NCI-H2081 (cell line): ENCODE measurements around the gene GLCE.
A peak's percentile ranks its signal among the peaks of the same experiment; 100 is the strongest.

Experiments
- DNase-seq, 2 experiments: peaks; one replicate each; lab custom pipeline; 2025; lab: John Stamatoyannopoulos, UW

The GLCE gene

DNA sequence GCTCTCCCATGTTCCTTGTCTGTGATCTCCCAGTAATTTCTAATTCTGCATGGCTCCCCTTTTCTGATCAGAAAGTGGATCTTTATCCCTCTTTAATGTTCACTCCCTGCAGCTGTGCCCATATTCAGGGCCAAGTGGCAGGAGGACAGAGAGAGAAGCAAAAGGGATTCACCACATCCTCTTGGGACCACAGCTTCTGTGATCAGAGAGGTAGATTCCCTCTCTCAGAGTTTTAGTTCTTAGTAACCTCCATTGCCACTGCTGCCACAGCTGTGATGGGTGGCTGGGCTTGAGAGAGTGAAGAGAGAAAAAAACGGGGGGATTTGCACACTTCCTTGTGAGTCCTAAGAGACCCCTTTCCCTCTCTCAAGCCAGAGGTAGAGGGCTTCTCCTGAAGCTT lies 49.2 kb downstream of the GLCE start:
- DNase-seq, result no peak

DNA sequence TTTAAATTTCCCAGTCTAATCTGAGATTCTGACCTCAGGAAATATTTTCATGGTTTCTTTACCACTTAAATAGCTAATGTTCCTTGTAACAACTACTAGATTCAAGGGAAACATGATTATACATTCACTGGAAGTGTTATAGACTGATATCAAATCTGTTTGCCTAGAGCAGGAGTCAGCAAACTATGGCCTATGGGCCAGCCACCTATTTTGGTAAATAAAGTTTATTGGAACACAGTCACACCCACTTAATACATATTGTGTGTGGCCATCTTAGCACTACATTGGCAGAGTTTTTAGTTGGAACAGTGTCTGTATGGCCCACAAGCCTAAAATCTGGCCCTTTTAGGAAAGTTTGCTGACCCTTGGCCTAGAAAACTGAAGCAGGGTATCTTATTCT lies 50.1 kb downstream of the GLCE start:
- DNase-seq, result no peak

GRCh38 chr15:69213786-69214185 lies 53.4 kb downstream of the GLCE start:
- no peak for DNase-seq

DNA sequence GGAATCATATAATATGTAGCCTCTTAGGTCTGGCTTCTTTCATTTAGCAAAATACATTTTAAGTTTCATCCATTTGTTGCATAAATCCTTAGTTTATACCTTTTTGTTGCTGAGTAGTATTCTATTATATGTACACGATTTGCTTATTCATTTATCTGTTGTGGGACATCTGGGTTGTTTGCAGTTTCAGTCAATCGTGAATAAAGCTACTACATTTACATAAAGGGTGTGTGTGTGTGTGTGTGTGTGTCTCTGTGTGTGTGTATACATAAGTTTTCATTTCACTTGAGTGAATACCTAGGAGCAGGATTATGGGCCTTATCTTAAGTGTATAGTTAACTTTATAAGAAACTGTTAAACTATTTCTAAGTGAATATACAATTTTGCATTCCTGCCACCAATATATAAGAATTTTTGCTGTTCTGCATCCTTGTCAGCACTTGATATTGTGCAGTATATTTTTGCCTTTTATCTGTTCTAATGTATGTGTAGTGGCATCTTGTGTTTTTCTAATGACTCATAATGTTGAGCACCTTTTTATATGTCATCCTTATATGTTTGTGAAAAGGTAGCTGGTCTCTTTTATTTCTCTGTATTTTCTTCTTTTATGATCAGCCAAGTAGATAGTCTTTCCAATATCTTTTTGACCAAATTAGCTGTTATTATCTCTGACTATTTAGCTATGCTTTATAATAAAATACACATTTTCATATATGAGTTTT lies 55.0 kb downstream of the GLCE start:
- no peak for DNase-seq

DNA sequence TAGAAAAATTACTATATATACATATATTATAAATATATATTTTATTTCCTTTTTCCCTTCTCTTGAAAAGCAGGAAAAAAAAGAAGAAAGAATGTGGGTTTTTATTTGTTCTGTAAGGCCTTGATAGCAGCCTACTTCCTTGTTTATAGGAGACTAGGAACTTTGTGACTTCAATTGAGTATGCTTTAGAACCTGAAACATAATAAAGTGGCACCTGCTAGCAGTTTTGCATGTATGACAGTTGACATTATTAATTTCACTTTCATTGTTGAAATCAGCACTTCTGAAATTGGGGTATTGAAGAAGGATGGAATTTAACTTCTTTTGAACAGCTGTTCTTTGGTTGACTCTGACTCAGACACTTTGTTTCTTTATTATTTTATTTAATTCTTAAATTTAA lies 56.9 kb downstream of the GLCE start:
- DNase-seq, result no peak

GRCh38 chr15:69219690-69220089 lies 59.3 kb downstream of the GLCE start:
- DNase-seq, result no peak

DNA sequence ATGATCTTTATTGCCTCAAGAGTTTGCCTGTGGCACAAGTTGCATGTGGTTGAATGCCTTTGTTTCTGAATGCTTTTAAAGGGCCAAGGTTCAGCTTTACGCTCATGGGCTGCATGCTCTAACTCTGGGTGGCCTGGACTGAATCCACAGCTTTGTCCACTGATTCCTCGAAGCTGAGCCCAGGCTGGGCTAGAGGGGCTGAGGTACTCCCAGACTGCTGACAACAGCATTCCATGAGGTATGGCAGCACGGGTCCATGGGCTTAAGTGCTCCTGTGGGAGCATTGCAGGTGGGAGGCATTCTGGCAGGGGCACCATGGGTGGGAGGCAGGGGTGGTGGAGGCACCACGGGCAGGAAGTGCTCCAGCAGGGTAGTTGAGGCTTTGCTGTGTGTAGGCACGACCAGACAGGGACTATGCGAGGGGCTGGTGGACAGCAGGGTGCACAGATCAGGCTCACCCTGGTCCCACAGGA lies 61.6 kb downstream of the GLCE start:
- DNase-seq, result no peak

GRCh38 chr15:69223083-69223813 lies 62.8 kb downstream of the GLCE start:
- DNase-seq, result no peak

DNA sequence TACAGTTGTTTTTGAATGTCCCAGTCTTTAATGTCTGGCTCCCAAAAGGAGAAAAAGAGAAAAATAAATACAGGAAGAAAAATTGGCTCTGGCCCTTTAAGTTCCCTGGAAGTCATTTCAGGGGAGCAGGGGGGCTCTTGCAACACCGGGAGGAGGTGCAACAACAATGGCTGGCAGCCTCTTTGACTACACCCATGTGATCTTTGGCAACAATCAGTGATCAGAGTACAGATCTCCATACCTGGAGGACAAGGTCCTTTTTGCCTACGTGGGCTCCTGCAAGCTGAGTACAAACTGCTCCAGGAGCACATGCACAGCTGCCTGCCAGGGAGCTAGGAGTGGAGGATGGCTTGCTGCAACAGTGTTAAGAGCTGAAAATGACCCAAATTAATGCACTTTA lies 63.9 kb downstream of the GLCE start:
- DNase-seq, result no peak

DNA sequence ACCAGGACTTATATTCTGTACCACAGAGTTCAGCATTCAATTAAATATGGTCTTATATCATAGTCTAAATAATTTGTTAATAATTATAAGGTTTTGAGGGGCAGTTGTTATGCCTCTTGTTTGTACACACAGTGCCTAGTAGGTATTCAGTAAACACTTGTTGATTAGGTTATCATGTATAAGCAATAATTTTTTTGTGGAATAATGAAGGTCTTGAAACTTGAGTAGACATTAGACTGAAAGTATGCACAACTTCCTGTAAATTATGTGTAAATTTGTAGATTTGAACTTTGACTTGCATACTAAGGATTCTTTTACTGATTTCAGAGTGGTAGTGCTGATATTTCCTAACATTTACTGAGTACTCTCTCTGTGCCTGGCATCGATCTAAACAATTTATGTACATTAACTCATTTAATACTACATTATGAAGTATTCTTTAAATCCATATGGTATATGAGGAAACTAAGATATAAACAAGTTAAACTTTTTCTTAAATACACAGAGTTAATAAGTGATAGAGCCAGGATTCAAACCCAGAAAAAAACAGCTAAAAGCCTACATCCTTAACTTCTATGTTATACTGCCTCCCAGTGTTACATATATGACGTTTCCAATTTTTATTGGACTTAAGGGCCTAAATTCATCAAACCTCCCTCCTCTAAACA lies 65.1 kb downstream of the GLCE start:
- DNase-seq, result peak in 1 of 2 experiments; percentile 31

DNA sequence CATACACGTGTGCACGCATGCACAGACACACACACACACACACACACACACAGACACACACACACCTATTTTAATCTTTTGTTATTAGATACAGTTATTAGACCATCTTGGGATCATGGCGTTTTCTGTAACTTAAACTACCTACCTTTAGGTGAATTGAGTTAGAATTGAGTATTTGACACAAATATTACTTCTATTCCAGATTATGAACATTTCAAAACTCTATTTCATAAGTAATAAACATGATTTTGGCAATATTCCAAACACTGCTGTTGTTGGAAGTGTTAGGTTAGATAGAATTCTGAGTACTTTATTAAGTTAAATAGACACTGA lies 65.6 kb downstream of the GLCE start:
- no peak for DNase-seq

GRCh38 chr15:69232144-69232543 lies 71.7 kb downstream of the GLCE start:
- no peak for DNase-seq

DNA sequence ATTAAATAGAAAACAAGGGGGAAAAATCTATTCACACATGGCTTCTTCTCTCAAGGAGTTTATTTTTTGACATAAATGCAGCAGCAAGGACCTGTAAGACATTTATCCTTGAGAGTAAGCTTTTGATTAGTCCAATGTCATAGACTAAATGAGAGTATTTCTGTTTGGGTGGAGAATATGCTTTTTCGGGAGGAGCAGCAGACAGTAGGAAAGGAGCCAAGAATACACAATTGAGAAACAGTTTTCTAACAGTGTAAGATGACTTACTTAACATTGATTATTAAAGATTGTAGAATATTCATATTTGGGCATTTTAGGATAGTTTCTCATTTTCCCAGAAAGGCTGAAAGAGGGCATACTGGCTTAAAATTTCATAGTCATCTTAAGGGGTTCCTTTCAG lies 72.3 kb downstream of the GLCE start:
- DNase-seq, result no peak

DNA sequence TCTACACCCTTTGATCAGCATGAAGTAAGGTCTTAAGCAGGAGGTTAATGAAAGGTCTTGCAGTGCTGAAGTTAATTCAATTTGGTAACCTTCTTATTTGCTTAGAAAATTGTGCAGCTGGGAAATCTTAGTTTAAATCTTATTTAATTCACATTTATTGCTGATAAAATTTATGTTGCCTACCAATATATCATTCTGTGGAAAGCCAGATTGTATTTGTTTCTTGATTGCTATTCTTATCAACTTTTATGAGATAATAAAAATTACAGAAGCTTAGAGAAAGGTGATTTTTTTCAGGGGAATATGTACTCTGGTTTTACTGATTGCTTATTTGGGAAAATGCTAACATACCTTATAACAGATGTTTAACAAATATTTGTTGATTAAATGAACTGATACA lies 74.2 kb downstream of the GLCE start:
- no peak for DNase-seq

GRCh38 chr15:69236505-69236904 lies 76.1 kb downstream of the GLCE start:
- no peak for DNase-seq

DNA sequence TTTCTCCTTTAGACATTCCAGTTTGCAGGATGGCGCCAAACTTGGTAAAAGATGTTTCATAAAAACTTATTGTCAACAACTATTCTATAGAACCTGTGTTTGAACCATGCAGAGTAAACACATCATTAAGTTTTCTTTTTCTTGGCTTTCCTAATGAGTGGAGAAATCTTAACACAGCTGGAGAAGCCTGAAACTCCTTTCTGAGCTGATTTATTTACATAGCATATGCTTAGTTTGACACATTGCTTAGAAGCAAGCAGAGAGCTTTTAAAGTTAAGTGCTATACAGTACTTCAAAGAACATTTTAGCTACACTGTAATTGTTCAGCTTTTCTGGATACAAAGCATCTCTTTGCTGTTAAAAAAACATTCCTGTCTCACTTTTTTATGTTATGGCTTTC lies 77.3 kb downstream of the GLCE start:
- DNase-seq, result no peak

GRCh38 chr15:69244798-69245197 lies 84.4 kb downstream of the GLCE start:
- DNase-seq, result no peak

DNA sequence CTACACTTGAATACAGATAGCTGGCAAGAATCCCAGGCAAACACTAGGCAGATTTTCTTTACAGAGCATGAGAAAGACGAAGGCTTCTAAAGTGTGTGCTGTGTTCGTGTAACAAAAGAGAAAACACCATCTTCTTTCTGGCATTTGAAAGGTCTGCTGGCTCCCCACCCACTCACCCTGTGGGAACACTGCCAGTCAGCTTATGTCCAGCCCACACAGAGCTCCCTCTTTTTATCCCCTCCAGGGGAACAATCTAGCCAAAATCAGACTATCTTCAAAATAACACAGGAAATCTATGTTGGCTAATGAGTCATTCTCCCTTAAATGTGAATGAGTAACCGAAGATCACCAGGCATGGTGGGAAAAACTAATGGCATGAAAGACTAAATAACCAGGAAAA lies 92.7 kb downstream of the GLCE start:
- DNase-seq, result peak in 1 of 2 experiments; percentile 14

GRCh38 chr15:69265347-69265955 lies 105.0 kb downstream of the GLCE start:
- peak in 1 of 2 experiments; percentile 3 for DNase-seq

GRCh38 chr15:69271217-69271616 lies 110.8 kb downstream of the GLCE start:
- no peak for DNase-seq

DNA sequence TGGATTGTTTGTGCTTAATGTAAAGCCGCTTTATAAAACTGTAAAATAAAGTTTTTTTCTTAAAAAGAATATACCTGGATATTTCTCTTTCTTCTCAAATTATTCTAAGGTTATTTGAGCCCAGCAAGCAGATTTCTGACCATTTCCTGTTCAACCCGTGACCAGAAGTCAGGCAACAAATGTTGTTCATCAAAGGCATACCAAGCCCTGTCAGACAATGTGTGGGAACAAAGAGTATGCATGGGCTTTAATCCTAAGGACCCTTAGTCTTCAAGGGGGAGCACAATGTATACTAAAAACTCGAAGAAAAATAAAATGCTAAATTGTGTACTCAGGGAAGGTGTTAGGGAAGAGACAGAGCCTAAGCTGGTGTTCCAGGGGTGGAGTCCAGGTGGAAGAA lies 111.7 kb downstream of the GLCE start:
- no peak for DNase-seq

DNA sequence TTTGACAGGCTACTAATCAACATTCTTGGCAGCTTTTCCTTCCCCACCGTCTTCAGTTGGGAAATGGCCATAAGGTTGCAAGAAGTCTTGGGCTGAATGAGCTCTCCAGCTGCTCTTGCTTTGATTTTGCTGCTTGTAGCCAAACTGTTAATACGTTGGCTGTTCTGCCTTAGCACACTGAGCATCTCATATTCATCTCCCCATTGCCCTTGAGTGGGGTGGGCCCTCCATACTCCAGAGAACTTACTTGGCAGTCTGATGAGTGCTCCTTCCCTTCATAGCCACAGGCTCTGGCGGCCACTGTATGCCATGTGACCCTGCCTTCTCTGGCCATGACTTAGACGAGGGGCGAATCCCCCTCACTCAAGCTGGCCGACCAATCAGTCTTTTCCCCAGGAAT lies 112.5 kb downstream of the GLCE start:
- no peak for DNase-seq
